MM.1S (cell line): ENCODE measurements around the gene TMEM218.

Experiments
- DNase-seq: peaks from one replicate; pipeline ENCODE4 v3.0.0-alpha.2; 2015
- H2AFZ ChIP-seq: fragments of 300-600 bp; sonication (generic); 2 replicates; pipeline ENCODE4 v1.6.0; 2016; ENCODE audit warnings: antibody characterized with exemption, low read length
- H3F3A ChIP-seq: fragments of 300-600 bp; sonication (generic); 2 replicates; pipeline ENCODE4 v1.6.1; 2016; ENCODE audit warnings: mild to moderate bottlenecking, antibody characterized with exemption, low read length, moderate library complexity, mixed read lengths; ENCODE audit not compliant: insufficient read depth
- H3K27ac ChIP-seq: fragments of 300-600 bp; sonication (generic); 2 replicates; pipeline ENCODE4 v1.5.1; 2016; ENCODE audit warnings: mild to moderate bottlenecking, low read length
- H3K27me3 ChIP-seq: fragments of 300-600 bp; sonication (generic); replicated peaks from 2 replicates; pipeline ENCODE4 v1.6.0; 2016; ENCODE audit warnings: low read length; ENCODE audit not compliant: insufficient read depth
- H3K36me3 ChIP-seq: fragments of 300-600 bp; sonication (generic); replicated peaks from 2 replicates; pipeline ENCODE4 v1.6.1; 2016; ENCODE audit warnings: mild to moderate bottlenecking, low read length, mixed read lengths; ENCODE audit not compliant: insufficient read depth
- H3K4me1 ChIP-seq: fragments of 300-600 bp; sonication (generic); 2 replicates; pipeline ENCODE4 v1.6.1; 2016; ENCODE audit warnings: low read length, mixed read lengths
- H3K4me2 ChIP-seq: fragments of 300-600 bp; sonication (generic); 2 replicates; pipeline ENCODE4 v1.6.0; 2016; ENCODE audit warnings: low read depth, low read length
- H3K4me3 ChIP-seq: fragments of 300-600 bp; sonication (generic); 2 replicates; pipeline ENCODE4 v1.5.1; 2016; ENCODE audit warnings: low read length, mixed read lengths
- H3K79me2 ChIP-seq: fragments of 300-600 bp; sonication (generic); 2 replicates; pipeline ENCODE4 v1.6.1; 2016; ENCODE audit warnings: mixed run types, low read length, mixed read lengths
- H3K9ac ChIP-seq: fragments of 300-600 bp; sonication (generic); 2 replicates; pipeline ENCODE4 v1.6.1; 2016; ENCODE audit warnings: low read length, mixed read lengths
- H3K9me2 ChIP-seq: fragments of 300-600 bp; sonication (generic); replicated peaks from 2 replicates; pipeline ENCODE4 v1.6.1; 2016; ENCODE audit warnings: mild to moderate bottlenecking, low read length, mixed read lengths; ENCODE audit not compliant: insufficient read depth
- H3K9me3 ChIP-seq: fragments of 300-600 bp; sonication (generic); replicated peaks from 2 replicates; pipeline ENCODE4 v1.6.1; 2016; ENCODE audit warnings: mild to moderate bottlenecking, low read length, mixed read lengths; ENCODE audit not compliant: insufficient read depth
- H4K20me1 ChIP-seq: fragments of 300-600 bp; sonication (generic); 2 replicates; pipeline ENCODE4 v1.6.1; 2016; ENCODE audit warnings: mild to moderate bottlenecking, low read length, moderate library complexity, mixed read lengths; ENCODE audit not compliant: insufficient read depth
- CTCF ChIP-seq: fragments of 300-600 bp; sonication (generic); IDR thresholded peaks from 2 replicates; pipeline ENCODE4 v1.5.1; 2016; ENCODE audit warnings: antibody characterized with exemption, low read length, mixed read lengths
- EZH2 ChIP-seq: fragments of 300-600 bp; sonication (generic); optimal IDR thresholded peaks from 2 replicates; pipeline ENCODE3; 2017; ENCODE audit warnings: low read depth, mild to moderate bottlenecking, antibody characterized with exemption, low read length, mixed read lengths
- EZH2phosphoT487 ChIP-seq: fragments of 300-600 bp; sonication (generic); IDR thresholded peaks from 2 replicates; pipeline ENCODE4 v1.6.1; 2018; ENCODE audit warnings: antibody characterized with exemption, low read length

TMEM218 gene

GRCh38 chr11:125085301-125086081, 25.9 kb downstream of the TMEM218 start:
- Histone ChIP-seq H3K9me2 (no peaks in the 10 kb centered on the region), H3K27me3 (no peaks in the 10 kb centered on the region), H3K4me1 (no peaks in the 10 kb centered on the region), H3K36me3 (no peaks in the 10 kb centered on the region), H3K9ac (no peak overlapping the region), H3K79me2 (no peaks in the 10 kb centered on the region), H3K9me3 (no peaks in the 10 kb centered on the region), H2AFZ (no peak overlapping the region), H3K27ac (no peak overlapping the region), H3K4me3 (no peak overlapping the region), H4K20me1 (no peaks in the 10 kb centered on the region), H3K4me2 (no peak overlapping the region), H3F3A (no peaks in the 10 kb centered on the region)
- DNase-seq, result no peak
- no peak for TF ChIP-seq EZH2
- TF ChIP-seq EZH2phosphoT487, result no peak
- no peak for TF ChIP-seq CTCF

- Histone ChIP-seq H3K9ac (no peak overlapping the region), H3K79me2 (no peaks in the 10 kb centered on the region), H2AFZ (no peak overlapping the region), H3K4me2 (no peak overlapping the region), H4K20me1 (no peaks in the 10 kb centered on the region), H3K27me3 (no peaks in the 10 kb centered on the region), H3K36me3 (no peaks in the 10 kb centered on the region), H3F3A (no peaks in the 10 kb centered on the region), H3K4me1 (no peaks in the 10 kb centered on the region), H3K27ac (no peak overlapping the region), H3K4me3 (no peak overlapping the region), H3K9me3 (no peaks in the 10 kb centered on the region), H3K9me2 (no peaks in the 10 kb centered on the region)
- TF ChIP-seq EZH2phosphoT487 (no peak), CTCF (no peak), EZH2 (no peak)
- DNase-seq, result no peak
Observed at GRCh38 chr11:125084761-125085231, 26.6 kb downstream of the TMEM218 start.

- Histone ChIP-seq H3K4me1 (no peaks in the 10 kb centered on the region), H3K9me2 (no peaks in the 10 kb centered on the region), H3K36me3 (no peaks in the 10 kb centered on the region), H3K4me3 (no peak overlapping the region), H3K27ac (no peak overlapping the region), H2AFZ (no peak overlapping the region), H3K79me2 (no peaks in the 10 kb centered on the region), H3K27me3 (no peaks in the 10 kb centered on the region), H3K4me2 (no peak overlapping the region), H3F3A (no peaks in the 10 kb centered on the region), H3K9me3 (no peaks in the 10 kb centered on the region), H3K9ac (no peak overlapping the region), H4K20me1 (no peaks in the 10 kb centered on the region)
- TF ChIP-seq EZH2phosphoT487 (no peak), CTCF (no peak), EZH2 (no peak)
- DNase-seq, result no peak
Observed at GRCh38 chr11:125084057-125084416, 27.4 kb downstream of the TMEM218 start.
